Measurements from ENCODE around the gene TUBA4A.
"Not testable (repeated sequence)": the region's sequence is repeated elsewhere in the genome, so short reads cannot be mapped to it uniquely, and the experiment has no call there.

The TUBA4A gene

GRCh38 chr2:219206328-219207133 is 47.2 kb downstream of the TUBA4A start, which contains the start of gene ZFAND2B:
ZFAND2B (plus strand) TSS chr2:219206782; CDS start chr2:219206988, 206 bp downstream.
- Histone ChIP-seq H3K9me3 (ENCODE audit: control insufficient read depth in 1 of 2, low read length in 2 of 2) (no peaks in the 10 kb centered on the region), H3K4me3 (ENCODE audit: low read depth in 1 of 2, low read length in 2 of 2) (peak within 1 kb of the TSS; percentile 61 to 70), H3K4me1 (ENCODE audit: control insufficient read depth in 1 of 2, insufficient read depth in 2 of 2, low read length in 2 of 2) (peaks cover 12 to 15% of the 10 kb centered on the region in 2 donors), H3K36me3 (ENCODE audit: control insufficient read depth in 1 of 2, insufficient read depth in 2 of 2, low read length in 2 of 2) (peaks cover 7 to 30% of the 10 kb centered on the region in 2 donors), H3K27ac (ENCODE audit: low read length) (peak within 1 kb of the TSS; percentile 92), H3K27me3 (ENCODE audit: low read depth, low read length) (no peaks in the 10 kb centered on the region)

GRCh38 chr2:219205981-219206327 is 47.8 kb downstream of the TUBA4A start:
- Histone ChIP-seq H3K4me1 (ENCODE audit: control insufficient read depth in 1 of 2, insufficient read depth in 2 of 2, low read length in 2 of 2) (peaks cover 12 to 15% of the 10 kb centered on the region in 2 donors), H3K27me3 (ENCODE audit: low read depth, low read length) (no peaks in the 10 kb centered on the region), H3K9me3 (ENCODE audit: control insufficient read depth in 1 of 2, low read length in 2 of 2) (no peaks in the 10 kb centered on the region), H3K4me3 (ENCODE audit: low read depth in 1 of 2, low read length in 2 of 2) (peak overlapping the region; percentile 61 to 70), H3K27ac (ENCODE audit: low read length) (peak overlapping the region; percentile 92), H3K36me3 (ENCODE audit: control insufficient read depth in 1 of 2, insufficient read depth in 2 of 2, low read length in 2 of 2) (peaks cover 7 to 28% of the 10 kb centered on the region in 2 donors)

GRCh38 chr2:219205165-219205538 is 48.6 kb downstream of the TUBA4A start:
- H3K27ac ChIP-seq (ENCODE audit: low read length), result no peak overlapping the region
- no peaks in the 10 kb centered on the region for H3K9me3 ChIP-seq (ENCODE audit: control insufficient read depth in 1 of 2, low read length in 2 of 2)
- peaks cover 7 to 20% of the 10 kb centered on the region in 2 donors for H3K36me3 ChIP-seq (ENCODE audit: control insufficient read depth in 1 of 2, insufficient read depth in 2 of 2, low read length in 2 of 2)
- peaks cover 12 to 15% of the 10 kb centered on the region in 2 donors for H3K4me1 ChIP-seq (ENCODE audit: control insufficient read depth in 1 of 2, insufficient read depth in 2 of 2, low read length in 2 of 2)
- no peaks in the 10 kb centered on the region for H3K27me3 ChIP-seq (ENCODE audit: low read depth, low read length)
- no peak overlapping the region for H3K4me3 ChIP-seq (ENCODE audit: low read depth in 1 of 2, low read length in 2 of 2)

- H3K36me3 ChIP-seq (ENCODE audit: control insufficient read depth in 1 of 2, insufficient read depth in 2 of 2, low read length in 2 of 2), result peaks cover 7 to 15% of the 10 kb centered on the region in 2 donors
- H3K4me3 ChIP-seq (ENCODE audit: low read depth in 1 of 2, low read length in 2 of 2), result no peak overlapping the region
- no peak overlapping the region for H3K27ac ChIP-seq (ENCODE audit: low read length)
- no peaks in the 10 kb centered on the region for H3K9me3 ChIP-seq (ENCODE audit: control insufficient read depth in 1 of 2, low read length in 2 of 2)
- no peaks in the 10 kb centered on the region for H3K27me3 ChIP-seq (ENCODE audit: low read depth, low read length)
- H3K4me1 ChIP-seq (ENCODE audit: control insufficient read depth in 1 of 2, insufficient read depth in 2 of 2, low read length in 2 of 2), result peaks cover 12 to 15% of the 10 kb centered on the region in 2 donors
These were observed 49.1 kb downstream of the TUBA4A start for GRCh38 chr2:219204425-219205164.

- not testable (repeated sequence) for H3K4me1 ChIP-seq (ENCODE audit: control insufficient read depth in 1 of 2, insufficient read depth in 2 of 2, low read length in 2 of 2); H3K27ac ChIP-seq (ENCODE audit: low read length)
These were observed 52.4 kb downstream of the TUBA4A start for GRCh38 chr2:219201331-219201730.

GRCh38 chr2:219200502-219201326 is 53.0 kb downstream of the TUBA4A start:
- H3K4me1 ChIP-seq (ENCODE audit: control insufficient read depth in 1 of 2, insufficient read depth in 2 of 2, low read length in 2 of 2); H3K9me3 ChIP-seq (ENCODE audit: control insufficient read depth in 1 of 2, low read length in 2 of 2); H3K27me3 ChIP-seq (ENCODE audit: low read depth, low read length); H3K27ac ChIP-seq (ENCODE audit: low read length); H3K36me3 ChIP-seq (ENCODE audit: control insufficient read depth in 1 of 2, insufficient read depth in 2 of 2, low read length in 2 of 2); H3K4me3 ChIP-seq (ENCODE audit: low read depth in 1 of 2, low read length in 2 of 2): not testable (repeated sequence)

More at GRCh38 chr2:219201331-219201730, 52.4 kb downstream of the TUBA4A start:
- H3K9me3 ChIP-seq (ENCODE audit: control insufficient read depth in 1 of 2, low read length in 2 of 2); H3K27me3 ChIP-seq (ENCODE audit: low read depth, low read length); H3K4me3 ChIP-seq (ENCODE audit: low read depth in 1 of 2, low read length in 2 of 2); H3K36me3 ChIP-seq (ENCODE audit: control insufficient read depth in 1 of 2, insufficient read depth in 2 of 2, low read length in 2 of 2): not testable (repeated sequence)
